ENCODE measurements around the gene GPATCH11. TPM values are rescaled to one million over a fixed set of nuclear protein-coding genes. Genes with fewer than 3 reads are reported as not detected.

Gene GPATCH11
- polyA plus RNA-seq, 1 donor (not counting 4 experiments of a cell fraction or from before 2014, with no cell fraction given) = 4.9 TPM

GRCh38 chr2:37080266-37080665 lies 4.1 kb upstream of the GPATCH11 start:
- Histone ChIP-seq H3K9me3 (ENCODE audit: control insufficient read depth, low read depth, low read length) (no peaks in the 10 kb centered on the region), H3K79me2 (ENCODE audit: control insufficient read depth, insufficient read depth, low read length) (peaks cover 20% of the 10 kb centered on the region), H4K20me1 (ENCODE audit: control insufficient read depth, extremely low read depth, insufficient read depth, low read length) (no peaks in the 10 kb centered on the region), H3K27ac (ENCODE audit: control insufficient read depth, insufficient read depth, low read length) (no peak overlapping the region), H3K4me2 (ENCODE audit: control insufficient read depth, extremely low read depth, insufficient read depth, low read depth, low read length) (no peak overlapping the region), H3K4me1 (ENCODE audit: control insufficient read depth, extremely low read depth, insufficient read depth, low read length) (peaks cover 10% of the 10 kb centered on the region), H3K4me3 (ENCODE audit: control insufficient read depth in 2 of 3, extremely low read depth in 1 of 3, insufficient read depth in 2 of 3, low read depth in 1 of 3, low read length in 3 of 3) (no peak overlapping the region), H3K9me1 (ENCODE audit: control insufficient read depth, extremely low read depth, insufficient read depth, low read length) (no peaks in the 10 kb centered on the region), H3K27me3 (ENCODE audit: control insufficient read depth, extremely low read depth, insufficient read depth, low read length) (no peaks in the 10 kb centered on the region), H3K36me3 (ENCODE audit: control insufficient read depth in 2 of 2, extremely low read depth in 1 of 2, insufficient read depth in 2 of 2, low read length in 2 of 2) (peaks cover 0 to 7% of the 10 kb centered on the region in 2 experiments), H3K9ac (ENCODE audit: control insufficient read depth, extremely low read depth, insufficient read depth, low read length) (no peak overlapping the region), H2AFZ (ENCODE audit: control insufficient read depth, low read length) (no peak overlapping the region)
- DNase-seq (ENCODE audit: low read depth, low spot score) (no peak), FAIRE-seq (no peak)
- TF ChIP-seq CTCF (optimal IDR thresholded peaks at IDR 0.05 in 1 of 3, IDR thresholded peaks at IDR 0.05 in 1 of 3, conservative IDR thresholded peaks at IDR 0.05 in 1 of 3; ENCODE audit: extremely low read depth in 1 of 3, insufficient read depth in 2 of 3, low read length in 3 of 3) (no peak), EZH2 (IDR thresholded peaks at IDR 0.05; ENCODE audit: low read length) (no peak)
- dilution Hi-C loops (cut with MboI; ENCODE audit: extremely low pct_ligation_motif_present, low sequenced_read_pairs) = no loop called here

- FAIRE-seq (no peak), DNase-seq (ENCODE audit: low read depth, low spot score) (no peak)
- Histone ChIP-seq H3K9ac (ENCODE audit: control insufficient read depth, extremely low read depth, insufficient read depth, low read length) (no peak overlapping the region), H4K20me1 (ENCODE audit: control insufficient read depth, extremely low read depth, insufficient read depth, low read length) (no peaks in the 10 kb centered on the region), H2AFZ (ENCODE audit: control insufficient read depth, low read length) (no peak overlapping the region), H3K36me3 (ENCODE audit: control insufficient read depth in 2 of 2, extremely low read depth in 1 of 2, insufficient read depth in 2 of 2, low read length in 2 of 2) (peaks cover 0 to 7% of the 10 kb centered on the region in 2 experiments), H3K79me2 (ENCODE audit: control insufficient read depth, insufficient read depth, low read length) (peaks cover 20% of the 10 kb centered on the region), H3K4me3 (ENCODE audit: control insufficient read depth in 2 of 3, extremely low read depth in 1 of 3, insufficient read depth in 2 of 3, low read depth in 1 of 3, low read length in 3 of 3) (no peak overlapping the region), H3K4me2 (ENCODE audit: control insufficient read depth, extremely low read depth, insufficient read depth, low read depth, low read length) (no peak overlapping the region), H3K9me3 (ENCODE audit: control insufficient read depth, low read depth, low read length) (no peaks in the 10 kb centered on the region), H3K27me3 (ENCODE audit: control insufficient read depth, extremely low read depth, insufficient read depth, low read length) (no peaks in the 10 kb centered on the region), H3K4me1 (ENCODE audit: control insufficient read depth, extremely low read depth, insufficient read depth, low read length) (peaks cover 14% of the 10 kb centered on the region), H3K9me1 (ENCODE audit: control insufficient read depth, extremely low read depth, insufficient read depth, low read length) (no peaks in the 10 kb centered on the region), H3K27ac (ENCODE audit: control insufficient read depth, insufficient read depth, low read length) (no peak overlapping the region)
- dilution Hi-C loops (cut with MboI; ENCODE audit: extremely low pct_ligation_motif_present, low sequenced_read_pairs) = no loop called here
- no peak for TF ChIP-seq CTCF (optimal IDR thresholded peaks at IDR 0.05 in 1 of 3, IDR thresholded peaks at IDR 0.05 in 1 of 3, conservative IDR thresholded peaks at IDR 0.05 in 1 of 3; ENCODE audit: extremely low read depth in 1 of 3, insufficient read depth in 2 of 3, low read length in 3 of 3)
- TF ChIP-seq EZH2 (IDR thresholded peaks at IDR 0.05; ENCODE audit: low read length) = no peak
Measured at GRCh38 chr2:37080689-37081088, 3.6 kb upstream of the GPATCH11 start.
